PC-9 (cell line): Measurements from ENCODE around the gene GPHA2. TPM values are rescaled to one million over a fixed set of nuclear protein-coding genes. Genes with fewer than 3 reads are reported as not detected.

Source experiments
- BruUV-seq: library from RNA; stranded (reverse); fragments of 400-500 nt; replicated peaks from 2 replicates; lab custom pipeline; 2021; lab: Mats Ljungman, UMichigan
- CTCF ChIA-PET: fragments of 300-600 bp; sonication (Branson Sonifier 250); formaldehyde crosslinking; loops from one replicate; lab custom pipeline; 2022; ENCODE audit warnings: antibody characterized with exemption; lab: Charles Lee
- POLR2A ChIA-PET: fragments of 300-600 bp; sonication (Branson Sonifier 250); formaldehyde crosslinking; loops from one replicate; lab custom pipeline; 2022; ENCODE audit warnings: antibody characterized with exemption; ENCODE audit not compliant: unreplicated experiment; lab: Charles Lee
- DNase-seq, 2 experiments: peaks; one replicate each; pipeline versions ENCODE4 v3.0.0 to v3.0.0-alpha.2; 2015 to 2022; ENCODE audit warnings: mixed read lengths in 1 of 2
- H2AFZ ChIP-seq: fragments of 200-600 bp; sonication (generic); 2 replicates; pipeline ENCODE4 v1.8.1; 2017; ENCODE audit warnings: antibody characterized with exemption
- H3F3A ChIP-seq: fragments of 200-600 bp; sonication (generic); 2 replicates; pipeline ENCODE4 v1.8.1; 2017; ENCODE audit warnings: antibody characterized with exemption, mild to moderate bottlenecking, low read depth; ENCODE audit not compliant: insufficient read depth
- H3K27ac ChIP-seq: fragments of 200-600 bp; sonication (generic); 2 replicates; pipeline ENCODE4 v1.6.1; 2016; ENCODE audit warnings: mixed run types
- H3K27me3 ChIP-seq: fragments of 200-600 bp; sonication (generic); 2 replicates; pipeline ENCODE4 v1.6.1; 2016; ENCODE audit warnings: low read depth, mixed run types; ENCODE audit not compliant: insufficient read depth
- H3K36me3 ChIP-seq: fragments of 200-600 bp; sonication (generic); 2 replicates; pipeline ENCODE4 v1.6.1; 2016; ENCODE audit warnings: low read depth, mixed run types
- H3K4me1 ChIP-seq: fragments of 200-600 bp; sonication (generic); replicated peaks from 2 replicates; pipeline ENCODE4 v1.6.1; 2016; ENCODE audit warnings: mixed run types; ENCODE audit not compliant: insufficient read depth
- H3K4me2 ChIP-seq: fragments of 200-600 bp; sonication (generic); 2 replicates; pipeline ENCODE4 v1.6.1; 2017; ENCODE audit warnings: mixed run types
- H3K4me3 ChIP-seq: fragments of 200-600 bp; sonication (generic); 2 replicates; pipeline ENCODE4 v1.6.1; 2016; ENCODE audit warnings: mixed run types
- H3K79me2 ChIP-seq: fragments of 200-600 bp; sonication (generic); 2 replicates; pipeline ENCODE4 v1.6.1; 2017; ENCODE audit warnings: low read depth, mixed run types
- H3K9me2 ChIP-seq: fragments of 200-600 bp; sonication (generic); 2 replicates; pipeline ENCODE4 v1.8.1; 2017; ENCODE audit warnings: mild to moderate bottlenecking; ENCODE audit not compliant: insufficient read depth
- H3K9me3 ChIP-seq: fragments of 200-600 bp; sonication (generic); 2 replicates; pipeline ENCODE4 v1.8.1; 2016; ENCODE audit warnings: low read depth; ENCODE audit not compliant: insufficient read depth
- H4K20me1 ChIP-seq: fragments of 200-600 bp; sonication (generic); 2 replicates; pipeline ENCODE4 v1.8.1; 2017; ENCODE audit not compliant: insufficient read depth
- CTCF ChIP-seq: fragments of 200-600 bp; sonication (generic); conservative IDR thresholded peaks from 2 replicates; pipeline ENCODE4 v1.6.1; 2017; ENCODE audit warnings: mixed run types, antibody characterized with exemption, mild to moderate bottlenecking, moderate library complexity
- EZH2 ChIP-seq: fragments of 200-600 bp; sonication (generic); IDR thresholded peaks from 2 replicates; pipeline ENCODE4 v1.8.0; 2017; ENCODE audit warnings: antibody characterized with exemption, low read depth
- intact Hi-C: fragments of 100-400 bp; cut with micrococcal nuclease; formaldehyde crosslinking; loops from one replicate; pipeline ENCODE4 v1.10.0; 2022; ENCODE audit not compliant: unreplicated experiment
- total RNA-seq: library from RNA; stranded (reverse); gene quantifications from 2 replicates; pipeline ENCODE4 v1.2.3, GENCODE V29; 2021

GPHA2 gene
- total RNA-seq, 1 experiment from 2014 or later = 1.0 TPM

GRCh38 chr11:64934682-64935358 lies 873 bp downstream of the GPHA2 start:
- no peak overlapping the region for H3K4me2 ChIP-seq

GRCh38 chr11:64933935-64934681 lies 1.6 kb downstream of the GPHA2 start:
- no peaks in the 10 kb centered on the region for H3K27me3 ChIP-seq
- H3K4me3 ChIP-seq = no peak overlapping the region
- intact Hi-C loops = no loop called here
- DNase-seq = no peak
- H2AFZ ChIP-seq = no peak overlapping the region
- no peaks in the 10 kb centered on the region for H3K9me2 ChIP-seq
- H3K27ac ChIP-seq = no peak overlapping the region
- no peaks in the 10 kb centered on the region for H3K4me1 ChIP-seq
- no peaks in the 10 kb centered on the region for H3K36me3 ChIP-seq
- ChIA-PET CTCF (interaction anchor here (0.7 kb wide), 1 partner anchor 40 kb away, joined by 3 read pairs; no protein-coding TSS in a partner anchor), POLR2A (interaction anchor here (0.7 kb wide), 1 partner anchor 20 kb away, joined by 3 read pairs; no protein-coding TSS in a partner anchor)
- no peak overlapping the region for H3K4me2 ChIP-seq
- no peaks in the 10 kb centered on the region for H3K79me2 ChIP-seq
- no peak for TF ChIP-seq CTCF
- TF ChIP-seq EZH2 = no peak
- H3F3A ChIP-seq = no peaks in the 10 kb centered on the region
- BruUV-seq = no TSS peak
- no peaks in the 10 kb centered on the region for H3K9me3 ChIP-seq
- H4K20me1 ChIP-seq = no peaks in the 10 kb centered on the region

More at GRCh38 chr11:64934682-64935358, 873 bp downstream of the GPHA2 start:
- intact Hi-C loops = no loop called here
- Histone ChIP-seq H2AFZ (no peak overlapping the region), H3K9me3 (no peaks in the 10 kb centered on the region), H4K20me1 (no peaks in the 10 kb centered on the region), H3K4me1 (no peaks in the 10 kb centered on the region), H3K36me3 (no peaks in the 10 kb centered on the region), H3K79me2 (no peaks in the 10 kb centered on the region), H3K4me3 (no peak overlapping the region), H3K9me2 (no peaks in the 10 kb centered on the region), H3K27me3 (no peaks in the 10 kb centered on the region), H3F3A (no peaks in the 10 kb centered on the region), H3K27ac (no peak overlapping the region)
- CTCF ChIA-PET = no interaction called here
- no peak for DNase-seq
- TF ChIP-seq CTCF (no peak), EZH2 (no peak)
- POLR2A ChIA-PET = interaction anchor here (0.5 to 0.6 kb wide), 2 partner anchors 37 to 80 kb away, joined by 3 to 5 read pairs; partner anchors contain the start of gene MAJIN
- no TSS peak for BruUV-seq

- H3K4me1 ChIP-seq = no peaks in the 10 kb centered on the region
- H3K9me3 ChIP-seq = no peaks in the 10 kb centered on the region
- H4K20me1 ChIP-seq = no peaks in the 10 kb centered on the region
- TF ChIP-seq EZH2 (no peak), CTCF (no peak)
- DNase-seq = no peak
- H3K36me3 ChIP-seq = no peaks in the 10 kb centered on the region
- no peaks in the 10 kb centered on the region for H3K27me3 ChIP-seq
- H3K4me3 ChIP-seq = no peak overlapping the region
- CTCF ChIA-PET = interaction anchor here (0.7 to 1.0 kb wide), 3 partner anchors 18 to 40 kb away, joined by 3 to 4 read pairs (median 4); no protein-coding TSS in a partner anchor
- H2AFZ ChIP-seq = no peak overlapping the region
- no TSS peak for BruUV-seq
- no peaks in the 10 kb centered on the region for H3F3A ChIP-seq
- no peaks in the 10 kb centered on the region for H3K9me2 ChIP-seq
- no peak overlapping the region for H3K27ac ChIP-seq
- POLR2A ChIA-PET = interaction anchor here (0.7 kb wide), 1 partner anchor 19 kb away, joined by 3 read pairs; no protein-coding TSS in a partner anchor
- no peaks in the 10 kb centered on the region for H3K79me2 ChIP-seq
- intact Hi-C loops = no loop called here
- no peak overlapping the region for H3K4me2 ChIP-seq
These were observed 2.3 kb downstream of the GPHA2 start for GRCh38 chr11:64933213-64933934.
